Activated naive CD8-positive, alpha-beta T cell (primary cell): Measurements from ENCODE around the gene CCNQ.
A peak's percentile ranks its signal among the peaks of the same experiment; 100 is the strongest.

Source experiments
- H3K27ac Mint-ChIP-seq: one replicate; pipeline ENCODE4 v1.8.0; 2021; ENCODE audit warnings: mixed read lengths
- H3K27me3 Mint-ChIP-seq: one replicate; pipeline ENCODE4 v1.8.0; 2021; ENCODE audit warnings: mixed read lengths
- H3K36me3 Mint-ChIP-seq: one replicate; pipeline ENCODE4 v1.8.0; 2021; ENCODE audit warnings: mixed read lengths
- H3K4me1 Mint-ChIP-seq: one replicate; pipeline ENCODE4 v1.8.0; 2021; ENCODE audit warnings: low read depth, mixed read lengths
- H3K4me3 Mint-ChIP-seq: one replicate; pipeline ENCODE4 v1.8.0; 2021; ENCODE audit warnings: mild to moderate bottlenecking, mixed read lengths
- H3K9me3 Mint-ChIP-seq: one replicate; pipeline ENCODE4 v1.8.0; 2021; ENCODE audit warnings: low read depth, mixed read lengths

The CCNQ gene

DNA sequence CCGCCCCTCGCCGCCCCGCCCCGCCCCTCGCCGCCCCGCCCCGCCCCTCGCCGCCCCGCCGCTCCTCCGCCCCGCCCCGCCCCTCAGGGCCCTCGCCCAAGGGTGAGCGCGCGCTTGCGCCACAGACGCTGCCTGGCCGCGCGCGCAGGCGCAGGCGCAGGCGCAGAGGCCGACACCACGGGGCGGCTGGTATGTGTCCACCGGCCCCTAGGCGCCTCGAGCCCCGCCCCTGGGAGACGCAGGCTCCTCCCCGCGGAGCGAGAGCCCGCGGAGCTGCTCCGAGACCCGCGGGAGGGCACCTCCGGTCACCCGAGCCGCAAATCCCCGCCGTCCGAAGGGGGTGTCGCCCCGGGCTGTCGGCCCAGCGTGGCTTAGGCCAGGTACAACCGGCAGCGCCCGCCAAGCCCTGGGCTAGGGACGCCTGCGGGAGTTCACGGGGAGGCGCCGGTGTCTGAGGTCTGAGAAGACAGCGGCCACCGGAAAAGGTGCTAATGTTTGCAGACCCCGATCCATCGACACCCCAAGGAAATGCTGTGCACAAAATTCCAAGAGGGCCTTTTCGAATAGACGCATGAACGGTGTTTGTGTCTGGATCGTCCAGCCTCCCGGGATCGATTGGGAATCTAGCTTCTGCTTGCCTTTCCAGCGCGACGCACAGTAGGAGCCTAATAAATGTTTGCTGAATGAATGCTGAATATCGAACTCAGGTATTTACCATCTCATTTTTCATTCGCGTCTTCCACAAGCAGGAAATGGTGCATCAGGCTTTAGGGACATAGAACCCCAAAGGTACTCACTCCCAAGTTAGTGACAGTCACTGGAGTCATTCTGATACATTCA is 473 bp upstream of the CCNQ start:
- Mint-ChIP-seq H3K36me3 (no peaks in the 10 kb centered on the region), H3K27ac (no peak overlapping the region), H3K27me3 (no peaks in the 10 kb centered on the region), H3K4me1 (peaks cover 33% of the 10 kb centered on the region), H3K9me3 (no peaks in the 10 kb centered on the region), H3K4me3 (peak overlapping the region; percentile 87)

- H3K27me3 Mint-ChIP-seq: no peaks in the 10 kb centered on the region
- peak overlapping the region; percentile 10 for H3K27ac Mint-ChIP-seq
- H3K9me3 Mint-ChIP-seq: no peaks in the 10 kb centered on the region
- peaks cover 28% of the 10 kb centered on the region for H3K4me1 Mint-ChIP-seq
- H3K4me3 Mint-ChIP-seq: peak overlapping the region; percentile 89
- no peaks in the 10 kb centered on the region for H3K36me3 Mint-ChIP-seq
These were observed 1.8 kb downstream of the CCNQ start for GRCh38 chrX:153596981-153597750.

- Mint-ChIP-seq H3K27ac (no peak overlapping the region), H3K9me3 (no peaks in the 10 kb centered on the region), H3K27me3 (no peaks in the 10 kb centered on the region), H3K4me3 (peak overlapping the region; percentile 54), H3K36me3 (no peaks in the 10 kb centered on the region), H3K4me1 (peaks cover 28% of the 10 kb centered on the region)
These were observed 2.8 kb downstream of the CCNQ start for GRCh38 chrX:153595859-153596857.

GRCh38 chrX:153595387-153595786 is 3.6 kb downstream of the CCNQ start:
- H3K36me3 Mint-ChIP-seq: no peaks in the 10 kb centered on the region
- no peak overlapping the region for H3K4me3 Mint-ChIP-seq
- H3K4me1 Mint-ChIP-seq: peaks cover 24% of the 10 kb centered on the region
- H3K27me3 Mint-ChIP-seq: no peaks in the 10 kb centered on the region
- no peaks in the 10 kb centered on the region for H3K9me3 Mint-ChIP-seq
- H3K27ac Mint-ChIP-seq: no peak overlapping the region

- no peaks in the 10 kb centered on the region for H3K9me3 Mint-ChIP-seq
- H3K36me3 Mint-ChIP-seq: no peaks in the 10 kb centered on the region
- H3K4me1 Mint-ChIP-seq: peaks cover 18% of the 10 kb centered on the region
- H3K27ac Mint-ChIP-seq: no peak overlapping the region
- H3K27me3 Mint-ChIP-seq: no peaks in the 10 kb centered on the region
- no peak overlapping the region for H3K4me3 Mint-ChIP-seq
These were observed 5.0 kb downstream of the CCNQ start for GRCh38 chrX:153593811-153594500.

GRCh38 chrX:153592966-153593688 is 5.8 kb downstream of the CCNQ start:
- H3K36me3 Mint-ChIP-seq: no peaks in the 10 kb centered on the region

DNA sequence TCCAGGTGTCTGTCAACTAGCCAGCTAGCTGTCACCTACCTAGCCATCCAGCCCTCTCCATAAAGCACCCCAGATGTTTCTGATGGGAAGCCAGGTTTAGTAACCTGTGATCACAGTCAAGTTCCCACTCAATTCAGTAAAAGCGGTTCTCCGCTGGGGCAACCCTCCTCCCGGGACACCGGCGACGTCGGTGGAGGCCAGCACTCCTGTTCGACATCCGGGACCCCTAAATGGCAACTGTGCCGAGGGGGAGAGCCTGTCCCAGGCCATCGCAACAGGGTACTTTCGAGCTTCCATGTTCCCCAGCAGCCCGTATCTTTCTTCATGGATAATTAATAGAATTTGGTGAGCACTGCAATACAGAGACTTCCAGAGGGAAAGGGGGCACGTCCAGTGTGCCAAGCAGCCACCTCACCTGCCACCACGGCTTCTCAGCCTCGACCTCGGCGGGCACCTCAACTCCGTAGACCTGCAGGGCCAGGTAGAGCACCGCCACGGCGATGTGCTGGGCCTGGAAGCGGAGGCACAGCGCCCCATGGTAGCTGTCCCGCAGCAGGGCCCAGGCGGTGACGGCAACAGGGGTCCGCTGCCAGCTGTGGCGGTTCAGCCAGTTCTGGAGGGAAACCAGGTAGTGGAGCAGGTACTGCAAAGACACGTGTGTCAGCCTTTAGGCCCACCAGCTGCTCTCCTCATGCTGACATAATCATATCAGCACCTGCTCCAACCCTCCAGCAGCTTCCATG is 6.7 kb downstream of the CCNQ start:
- Mint-ChIP-seq H3K9me3 (no peaks in the 10 kb centered on the region), H3K4me3 (no peak overlapping the region), H3K4me1 (peaks cover 10% of the 10 kb centered on the region), H3K27ac (no peak overlapping the region), H3K27me3 (no peaks in the 10 kb centered on the region), H3K36me3 (no peaks in the 10 kb centered on the region)

More at GRCh38 chrX:153592966-153593688, 5.8 kb downstream of the CCNQ start:
- no peaks in the 10 kb centered on the region for H3K27me3 Mint-ChIP-seq
- H3K4me1 Mint-ChIP-seq: peaks cover 18% of the 10 kb centered on the region
- peak overlapping the region; percentile 41 for H3K27ac Mint-ChIP-seq
- H3K4me3 Mint-ChIP-seq: no peak overlapping the region
- H3K9me3 Mint-ChIP-seq: no peaks in the 10 kb centered on the region

GRCh38 chrX:153590961-153591956 is 7.7 kb downstream of the CCNQ start:
- no peaks in the 10 kb centered on the region for H3K9me3 Mint-ChIP-seq
- no peak overlapping the region for H3K27ac Mint-ChIP-seq
- no peaks in the 10 kb centered on the region for H3K27me3 Mint-ChIP-seq
- H3K4me1 Mint-ChIP-seq: peaks cover 5% of the 10 kb centered on the region
- H3K4me3 Mint-ChIP-seq: no peak overlapping the region
- H3K36me3 Mint-ChIP-seq: no peaks in the 10 kb centered on the region

DNA sequence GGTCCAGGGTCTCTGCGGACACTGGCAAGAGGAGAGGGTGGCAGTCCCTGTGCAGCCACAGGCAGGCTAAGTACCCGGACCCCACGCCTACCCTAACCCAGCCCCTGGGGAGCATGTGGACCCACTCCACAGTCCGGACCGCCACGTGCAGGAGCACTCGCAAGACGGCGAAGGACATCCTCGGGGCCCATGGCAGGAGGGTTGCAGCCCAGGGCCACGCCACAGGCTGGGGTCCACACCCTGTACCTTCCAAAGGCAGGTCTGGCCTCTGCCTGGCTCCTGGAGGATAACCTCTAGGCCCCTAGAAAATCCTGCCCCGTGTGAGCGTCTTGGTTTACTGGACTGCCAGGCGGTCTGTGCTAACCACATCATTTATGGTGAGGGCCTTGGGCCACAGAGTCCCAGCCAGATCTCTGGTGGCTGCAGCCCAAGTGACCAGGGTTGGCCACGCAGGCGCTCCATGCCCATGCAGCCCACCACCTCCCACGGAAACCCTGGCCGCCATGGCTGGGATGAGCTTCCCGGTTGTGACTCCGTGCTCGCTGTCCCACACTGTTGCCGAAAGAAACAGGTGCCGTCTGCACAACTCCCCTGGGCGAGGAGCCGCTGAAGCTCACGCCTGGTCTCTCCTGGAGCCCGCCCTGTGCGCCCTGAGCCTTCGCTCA is 10.0 kb downstream of the CCNQ start:
- Mint-ChIP-seq H3K36me3 (no peaks in the 10 kb centered on the region), H3K27me3 (no peaks in the 10 kb centered on the region), H3K4me3 (no peak overlapping the region), H3K9me3 (no peaks in the 10 kb centered on the region), H3K4me1 (peaks cover 1% of the 10 kb centered on the region), H3K27ac (no peak overlapping the region)

DNA sequence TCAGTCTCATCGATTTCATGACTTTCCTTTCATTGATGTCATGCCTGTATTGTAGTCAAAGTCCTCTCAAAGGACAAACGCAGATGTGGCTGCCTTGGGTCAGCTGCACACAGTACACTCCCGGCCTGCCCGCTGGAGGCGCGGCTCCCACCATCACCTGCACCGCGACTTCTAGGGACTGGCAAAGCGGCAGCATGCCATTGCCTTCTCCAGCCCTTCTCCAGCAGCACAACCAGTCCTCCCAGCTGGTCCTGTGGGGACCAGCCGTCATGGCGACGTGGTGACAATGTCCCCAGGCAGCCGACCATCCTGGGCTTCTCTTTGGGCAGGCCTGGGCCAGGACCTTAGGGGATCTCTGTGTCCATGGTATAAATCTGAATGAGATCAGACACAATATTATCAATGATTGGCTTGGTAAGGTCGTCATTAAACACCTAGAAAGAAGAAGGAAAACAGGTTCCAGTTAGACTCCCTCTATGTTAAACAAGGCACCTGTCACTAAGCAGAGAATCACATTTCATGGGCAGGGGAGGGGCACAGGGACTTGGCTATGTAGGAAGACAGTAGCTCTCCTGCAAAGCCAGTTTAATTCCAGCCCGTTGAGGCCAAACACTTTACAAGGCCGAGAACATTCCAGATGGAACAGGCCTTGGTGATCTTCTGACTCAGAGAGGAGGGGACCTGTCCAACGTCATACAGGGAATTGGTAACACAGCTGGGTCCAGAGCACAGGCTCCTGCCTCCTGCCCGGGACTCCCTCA is 10.7 kb downstream of the CCNQ start:
- Mint-ChIP-seq H3K27ac (no peak overlapping the region), H3K9me3 (no peaks in the 10 kb centered on the region), H3K36me3 (no peaks in the 10 kb centered on the region), H3K4me1 (peaks cover 7% of the 10 kb centered on the region), H3K27me3 (no peaks in the 10 kb centered on the region), H3K4me3 (no peak overlapping the region)

DNA sequence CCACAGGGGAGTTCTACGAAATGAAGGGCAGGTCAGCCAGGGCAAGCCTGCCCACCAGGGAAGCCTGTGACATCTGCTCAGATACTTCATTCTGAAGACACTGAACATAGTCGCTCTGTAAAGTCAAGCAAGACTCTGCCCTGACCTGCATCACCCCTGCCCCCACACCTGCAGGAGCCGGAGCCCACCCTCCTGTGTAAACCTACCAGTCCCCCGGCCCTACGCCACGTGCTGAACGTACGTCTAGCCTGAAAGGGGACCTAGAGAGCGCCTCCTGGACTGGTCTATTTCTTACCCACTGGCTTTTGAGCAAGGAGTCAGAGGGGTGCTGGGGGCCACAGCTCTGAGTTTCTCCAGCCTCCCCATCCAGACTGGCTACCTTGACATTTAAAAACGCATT is 11.6 kb downstream of the CCNQ start:
- H3K4me3 Mint-ChIP-seq: no peak overlapping the region
- H3K27ac Mint-ChIP-seq: no peak overlapping the region
- no peaks in the 10 kb centered on the region for H3K36me3 Mint-ChIP-seq
- H3K9me3 Mint-ChIP-seq: no peaks in the 10 kb centered on the region
- H3K27me3 Mint-ChIP-seq: no peaks in the 10 kb centered on the region
- peaks cover 16% of the 10 kb centered on the region for H3K4me1 Mint-ChIP-seq
